ENCODE data around the gene A2M.

Gene A2M

GRCh38 chr12:9133216-9133916, 17.6 kb upstream of the A2M start:
- TF ChIP-seq CTCF (IDR thresholded peaks at IDR 0.05; ENCODE audit: control extremely low read depth, extremely low read depth, low read depth, missing control alignments) = no peak
- POLR2A ChIA-PET = interaction anchor here (0.6 kb wide), 1 partner anchor 1063 kb away, joined by 4 read pairs; no protein-coding TSS in a partner anchor
- CTCF ChIA-PET = no interaction called here
- no peak for DNase-seq (ENCODE audit: extremely low spot score)

GRCh38 chr12:9132008-9132535, 16.4 kb upstream of the A2M start:
- CTCF ChIA-PET = no interaction called here
- POLR2A ChIA-PET = no interaction called here
- no peak for DNase-seq (ENCODE audit: extremely low spot score)
- TF ChIP-seq CTCF (IDR thresholded peaks at IDR 0.05; ENCODE audit: control extremely low read depth, extremely low read depth, low read depth, missing control alignments) = no peak

- no peak for TF ChIP-seq CTCF (IDR thresholded peaks at IDR 0.05; ENCODE audit: control extremely low read depth, extremely low read depth, low read depth, missing control alignments)
- no peak for DNase-seq (ENCODE audit: extremely low spot score)
- ChIA-PET CTCF (interaction anchor here (1.2 kb wide), 1 partner anchor 10 kb away, joined by 4 read pairs; no protein-coding TSS in a partner anchor), POLR2A (no interaction called here)
These were observed 14.5 kb upstream of the A2M start for GRCh38 chr12:9130244-9130643.

- TF ChIP-seq CTCF (IDR thresholded peaks at IDR 0.05; ENCODE audit: control extremely low read depth, extremely low read depth, low read depth, missing control alignments) = no peak
- ChIA-PET CTCF (no interaction called here), POLR2A (no interaction called here)
- no peak for DNase-seq (ENCODE audit: extremely low spot score)
These were observed 12.4 kb upstream of the A2M start for GRCh38 chr12:9127936-9128663.

GRCh38 chr12:9127484-9127883, 11.8 kb upstream of the A2M start:
- ChIA-PET POLR2A (no interaction called here), CTCF (no interaction called here)
- no peak for TF ChIP-seq CTCF (IDR thresholded peaks at IDR 0.05; ENCODE audit: control extremely low read depth, extremely low read depth, low read depth, missing control alignments)
- no peak for DNase-seq (ENCODE audit: extremely low spot score)

- TF ChIP-seq CTCF (IDR thresholded peaks at IDR 0.05; ENCODE audit: control extremely low read depth, extremely low read depth, low read depth, missing control alignments) = no peak
- POLR2A ChIA-PET = no interaction called here
- CTCF ChIA-PET = interaction anchor here (1.0 to 1.6 kb wide), 3 partner anchors 9 to 11 kb away, joined by 3 to 7 read pairs (median 5); partner anchors contain the start of gene A2M
- no peak for DNase-seq (ENCODE audit: extremely low spot score)
These were observed 8.8 kb upstream of the A2M start for GRCh38 chr12:9124383-9125031.

Data from GM10248 (cell line).